Hepatocyte (in vitro differentiated cells): ENCODE data around the gene SHISA6.

Experiments used
- EZH2 ChIP-seq: fragments of 200-600 bp; sonication (generic); IDR thresholded peaks from 2 replicates; pipeline ENCODE4 v1.6.1; 2016; ENCODE audit warnings: antibody characterized with exemption, mild to moderate bottlenecking, borderline replicate concordance
- TF ChIP-seq, protein P1 (sequence below): fragments of 200-600 bp; sonication (generic); IDR thresholded peaks from 2 replicates; pipeline ENCODE4 v1.5.1; 2016; ENCODE audit warnings: antibody characterized with exemption, mild to moderate bottlenecking; ENCODE audit not compliant: poor library complexity

DNA sequence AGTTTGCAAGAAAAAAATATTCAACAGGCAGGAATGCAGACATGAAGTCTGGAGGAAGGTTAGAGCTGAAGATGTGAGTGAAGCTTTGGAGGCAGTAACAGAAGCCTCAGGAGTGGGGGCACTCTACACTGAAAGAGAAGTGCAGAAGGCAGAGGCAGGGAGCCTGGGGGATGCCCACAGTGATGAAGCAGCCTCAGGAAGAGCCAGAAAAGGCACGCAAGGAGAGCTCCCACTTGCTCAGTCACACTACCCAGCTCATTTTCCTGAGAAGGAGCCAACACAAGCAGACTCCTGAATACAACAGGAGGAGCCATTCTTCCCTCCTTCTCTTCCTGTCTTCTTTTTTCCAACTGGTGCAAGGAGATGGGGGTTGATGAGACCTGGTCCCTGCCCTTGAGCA, 312.1 kb downstream of the SHISA6 start:
- TF ChIP-seq, protein P1, sequence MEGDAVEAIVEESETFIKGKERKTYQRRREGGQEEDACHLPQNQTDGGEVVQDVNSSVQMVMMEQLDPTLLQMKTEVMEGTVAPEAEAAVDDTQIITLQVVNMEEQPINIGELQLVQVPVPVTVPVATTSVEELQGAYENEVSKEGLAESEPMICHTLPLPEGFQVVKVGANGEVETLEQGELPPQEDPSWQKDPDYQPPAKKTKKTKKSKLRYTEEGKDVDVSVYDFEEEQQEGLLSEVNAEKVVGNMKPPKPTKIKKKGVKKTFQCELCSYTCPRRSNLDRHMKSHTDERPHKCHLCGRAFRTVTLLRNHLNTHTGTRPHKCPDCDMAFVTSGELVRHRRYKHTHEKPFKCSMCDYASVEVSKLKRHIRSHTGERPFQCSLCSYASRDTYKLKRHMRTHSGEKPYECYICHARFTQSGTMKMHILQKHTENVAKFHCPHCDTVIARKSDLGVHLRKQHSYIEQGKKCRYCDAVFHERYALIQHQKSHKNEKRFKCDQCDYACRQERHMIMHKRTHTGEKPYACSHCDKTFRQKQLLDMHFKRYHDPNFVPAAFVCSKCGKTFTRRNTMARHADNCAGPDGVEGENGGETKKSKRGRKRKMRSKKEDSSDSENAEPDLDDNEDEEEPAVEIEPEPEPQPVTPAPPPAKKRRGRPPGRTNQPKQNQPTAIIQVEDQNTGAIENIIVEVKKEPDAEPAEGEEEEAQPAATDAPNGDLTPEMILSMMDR = no peak
- TF ChIP-seq EZH2 = no peak
